ENCODE measurements around the gene MTCH2. TPM values are rescaled to one million over a fixed set of nuclear protein-coding genes. Genes with fewer than 3 reads are reported as not detected.

The MTCH2 gene
- total RNA-seq, 1 experiment from 2014 or later = 176 TPM

DNA sequence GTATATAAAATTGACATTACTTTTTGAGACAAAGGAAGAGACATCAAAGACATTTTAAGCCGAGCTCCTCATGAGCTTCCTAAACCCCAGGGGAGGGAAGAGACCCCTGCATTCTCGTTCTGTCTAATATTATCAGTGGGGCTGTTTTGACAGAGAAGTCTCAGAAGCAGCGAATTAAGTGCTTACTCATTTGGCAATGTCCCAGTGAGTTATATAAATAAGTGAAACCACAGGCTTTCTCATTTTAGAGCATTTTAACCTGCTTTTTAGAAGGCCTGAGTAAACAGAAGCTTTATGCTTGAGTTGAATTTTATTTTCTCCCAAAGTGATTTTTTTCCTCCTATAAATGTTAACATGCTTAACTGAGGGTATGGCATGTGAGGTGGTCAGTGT, 24.9 kb downstream of the MTCH2 start:
- WGBS (ENCODE audit: extremely low coverage, insufficient read length, low lambda C conversion rate) = no CpG with 5 or more reads among the region's 3 CpGs
- Histone ChIP-seq H3K4me2 (ENCODE audit: insufficient read depth, insufficient read length, low read length) (no peak overlapping the region), H2AFZ (ENCODE audit: low read length) (no peak overlapping the region), H3K9ac (ENCODE audit: extremely low read depth, insufficient read length, low read length) (no peak overlapping the region), H4K91ac (ENCODE audit: insufficient read length, low read depth, low read length) (no peak overlapping the region), H4K8ac (replicated peaks; ENCODE audit: insufficient read length, low read depth, low read length) (no peak overlapping the region), H2AK5ac (ENCODE audit: insufficient read length, low read length) (no peak overlapping the region), H3K4me1 (ENCODE audit: insufficient read depth, low read length) (no peaks in the 10 kb centered on the region), H3K27me3 (ENCODE audit: insufficient read depth, low read length) (no peaks in the 10 kb centered on the region), H3K27ac (ENCODE audit: insufficient read length, low read depth, low read length) (no peak overlapping the region), H3K9me3 (ENCODE audit: control insufficient read depth, low read depth, low read length) (no peaks in the 10 kb centered on the region), H4K5ac (ENCODE audit: insufficient read length, low read depth, low read length) (no peak overlapping the region), H3K79me1 (ENCODE audit: insufficient read depth, low read depth, low read length, poor library complexity, severe bottlenecking) (no peaks in the 10 kb centered on the region), H2BK15ac (ENCODE audit: low read depth, low read length) (no peak overlapping the region), H3K4ac (ENCODE audit: low read depth, low read length) (no peak overlapping the region), H3K18ac (ENCODE audit: insufficient read length, low read depth, low read length) (no peak overlapping the region), H2BK20ac (ENCODE audit: low read depth, low read length, poor library complexity, severe bottlenecking) (no peak overlapping the region), H3T11ph (ENCODE audit: low read length) (no peak overlapping the region), H2BK120ac (ENCODE audit: low read depth, low read length, poor library complexity, severe bottlenecking) (no peak overlapping the region), H4K20me1 (ENCODE audit: control insufficient read depth, insufficient read depth, insufficient read length) (no peaks in the 10 kb centered on the region), H2BK5ac (ENCODE audit: insufficient read length, low read length) (no peak overlapping the region), H3K23me2 (ENCODE audit: insufficient read length, low read depth, low read length, poor library complexity, severe bottlenecking) (no peaks in the 10 kb centered on the region), H3K79me2 (ENCODE audit: insufficient read depth, low read length) (no peaks in the 10 kb centered on the region), H3K23ac (ENCODE audit: insufficient read length, low read depth, low read length) (no peak overlapping the region), H3K56ac (ENCODE audit: insufficient read length, low read depth, low read length) (no peak overlapping the region), H3K14ac (ENCODE audit: insufficient read depth, low read length) (no peak overlapping the region), H2BK12ac (ENCODE audit: insufficient read length, low read depth, low read length) (no peak overlapping the region)
- Mint-ChIP-seq H3K27me3 (ENCODE audit: low read depth) (no peaks in the 10 kb centered on the region), H3K9me3 (no peaks in the 10 kb centered on the region), H3K4me1 (no peaks in the 10 kb centered on the region), H3K27ac (no peak overlapping the region), H3K4me3 (no peak overlapping the region), H3K36me3 (ENCODE audit: insufficient read depth in 1 of 3, low read depth in 3 of 3) (peaks cover 8 to 53% (median 16%) of the 10 kb centered on the region in 3 experiments; a peak in 6 of 7 replicates)
- no peak for DNase-seq
- TF ChIP-seq, protein P1, sequence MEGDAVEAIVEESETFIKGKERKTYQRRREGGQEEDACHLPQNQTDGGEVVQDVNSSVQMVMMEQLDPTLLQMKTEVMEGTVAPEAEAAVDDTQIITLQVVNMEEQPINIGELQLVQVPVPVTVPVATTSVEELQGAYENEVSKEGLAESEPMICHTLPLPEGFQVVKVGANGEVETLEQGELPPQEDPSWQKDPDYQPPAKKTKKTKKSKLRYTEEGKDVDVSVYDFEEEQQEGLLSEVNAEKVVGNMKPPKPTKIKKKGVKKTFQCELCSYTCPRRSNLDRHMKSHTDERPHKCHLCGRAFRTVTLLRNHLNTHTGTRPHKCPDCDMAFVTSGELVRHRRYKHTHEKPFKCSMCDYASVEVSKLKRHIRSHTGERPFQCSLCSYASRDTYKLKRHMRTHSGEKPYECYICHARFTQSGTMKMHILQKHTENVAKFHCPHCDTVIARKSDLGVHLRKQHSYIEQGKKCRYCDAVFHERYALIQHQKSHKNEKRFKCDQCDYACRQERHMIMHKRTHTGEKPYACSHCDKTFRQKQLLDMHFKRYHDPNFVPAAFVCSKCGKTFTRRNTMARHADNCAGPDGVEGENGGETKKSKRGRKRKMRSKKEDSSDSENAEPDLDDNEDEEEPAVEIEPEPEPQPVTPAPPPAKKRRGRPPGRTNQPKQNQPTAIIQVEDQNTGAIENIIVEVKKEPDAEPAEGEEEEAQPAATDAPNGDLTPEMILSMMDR (conservative IDR thresholded peaks at IDR 0.05) = no peak
